WERI-Rb-1 (cell line): ENCODE measurements around the gene RHEB.
A peak's percentile ranks its signal among the peaks of the same experiment; 100 is the strongest.
"Not testable (repeated sequence)": the region's sequence is repeated elsewhere in the genome, so short reads cannot be mapped to it uniquely, and the experiment has no call there.

Experiments used
- DNase-seq: peaks from one replicate; pipeline ENCODE4 v3.0.0-alpha.2; 2020
- H3K27ac ChIP-seq: fragments of 250-450 bp; sonication (Bioruptor Pico); 2 replicates; pipeline ENCODE4 v1.5.1; 2020; ENCODE audit warnings: mild to moderate bottlenecking, moderate library complexity
- H3K27me3 ChIP-seq: fragments of 250-450 bp; sonication (Bioruptor Pico); 2 replicates; pipeline ENCODE4 v1.5.1; 2021; ENCODE audit warnings: mild to moderate bottlenecking, low read depth, moderate library complexity; ENCODE audit not compliant: insufficient read depth, severe bottlenecking
- H3K36me3 ChIP-seq: fragments of 250-450 bp; sonication (Bioruptor Pico); 2 replicates; pipeline ENCODE4 v1.5.1; 2020; ENCODE audit warnings: mild to moderate bottlenecking, moderate library complexity
- H3K4me3 ChIP-seq: 2 replicates; pipeline ENCODE4 v1.5.1; 2011; ENCODE audit warnings: low read depth, mild to moderate bottlenecking, control low read depth, low read length
- H3K9me3 ChIP-seq: fragments of 250-450 bp; sonication (Bioruptor Pico); 2 replicates; pipeline ENCODE4 v1.5.1; 2021; ENCODE audit warnings: mild to moderate bottlenecking, moderate library complexity; ENCODE audit not compliant: severe bottlenecking
- TF ChIP-seq, protein P1 (sequence below): IDR thresholded peaks from 2 replicates; pipeline ENCODE4 v1.5.1; 2011; ENCODE audit warnings: low read depth, mild to moderate bottlenecking, control low read depth, inconsistent platforms, low read length

RHEB gene

DNA sequence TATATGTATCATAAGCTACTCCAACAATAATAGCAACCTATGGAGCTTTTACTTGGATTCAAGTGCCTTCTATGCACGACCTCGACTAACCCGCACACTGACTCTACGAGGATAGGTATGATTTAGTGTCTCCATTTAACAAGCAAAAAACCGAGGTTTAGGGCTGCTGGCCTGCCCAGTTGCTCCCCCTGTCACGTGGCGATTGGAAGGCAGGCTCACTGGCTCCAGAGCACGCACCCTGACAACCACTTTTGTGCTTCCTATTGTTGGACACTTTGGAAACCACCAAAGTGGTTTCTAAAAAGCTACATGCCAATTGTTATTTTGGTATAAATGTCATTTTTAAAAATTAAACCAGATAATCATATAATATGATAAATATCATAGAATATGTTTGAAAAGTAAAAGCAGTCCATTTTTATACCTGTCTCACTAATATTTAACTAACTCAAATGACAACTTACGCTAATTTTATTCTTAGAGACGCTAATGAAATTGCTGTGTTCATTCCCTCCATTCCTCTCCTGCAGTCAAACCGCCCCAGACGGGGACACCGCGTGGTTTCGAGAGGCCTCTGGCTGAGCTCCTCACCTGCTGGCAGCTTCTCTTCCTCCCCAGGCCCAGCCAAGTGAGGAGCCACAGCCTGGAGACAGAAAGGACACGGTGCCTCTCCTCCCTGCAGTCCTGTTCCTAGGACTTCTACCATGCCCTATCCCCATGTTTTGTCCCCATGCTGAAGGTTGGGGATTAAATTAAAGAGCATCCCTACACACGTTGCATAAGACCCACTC lies 22.2 kb upstream of the RHEB start:
- Histone ChIP-seq H3K9me3 (no peaks in the 10 kb centered on the region), H3K4me3 (no peak overlapping the region), H3K27ac (no peak overlapping the region), H3K36me3 (no peaks in the 10 kb centered on the region), H3K27me3 (no peaks in the 10 kb centered on the region)
- TF ChIP-seq, protein P1, sequence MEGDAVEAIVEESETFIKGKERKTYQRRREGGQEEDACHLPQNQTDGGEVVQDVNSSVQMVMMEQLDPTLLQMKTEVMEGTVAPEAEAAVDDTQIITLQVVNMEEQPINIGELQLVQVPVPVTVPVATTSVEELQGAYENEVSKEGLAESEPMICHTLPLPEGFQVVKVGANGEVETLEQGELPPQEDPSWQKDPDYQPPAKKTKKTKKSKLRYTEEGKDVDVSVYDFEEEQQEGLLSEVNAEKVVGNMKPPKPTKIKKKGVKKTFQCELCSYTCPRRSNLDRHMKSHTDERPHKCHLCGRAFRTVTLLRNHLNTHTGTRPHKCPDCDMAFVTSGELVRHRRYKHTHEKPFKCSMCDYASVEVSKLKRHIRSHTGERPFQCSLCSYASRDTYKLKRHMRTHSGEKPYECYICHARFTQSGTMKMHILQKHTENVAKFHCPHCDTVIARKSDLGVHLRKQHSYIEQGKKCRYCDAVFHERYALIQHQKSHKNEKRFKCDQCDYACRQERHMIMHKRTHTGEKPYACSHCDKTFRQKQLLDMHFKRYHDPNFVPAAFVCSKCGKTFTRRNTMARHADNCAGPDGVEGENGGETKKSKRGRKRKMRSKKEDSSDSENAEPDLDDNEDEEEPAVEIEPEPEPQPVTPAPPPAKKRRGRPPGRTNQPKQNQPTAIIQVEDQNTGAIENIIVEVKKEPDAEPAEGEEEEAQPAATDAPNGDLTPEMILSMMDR, result no peak
- no peak for DNase-seq

DNA sequence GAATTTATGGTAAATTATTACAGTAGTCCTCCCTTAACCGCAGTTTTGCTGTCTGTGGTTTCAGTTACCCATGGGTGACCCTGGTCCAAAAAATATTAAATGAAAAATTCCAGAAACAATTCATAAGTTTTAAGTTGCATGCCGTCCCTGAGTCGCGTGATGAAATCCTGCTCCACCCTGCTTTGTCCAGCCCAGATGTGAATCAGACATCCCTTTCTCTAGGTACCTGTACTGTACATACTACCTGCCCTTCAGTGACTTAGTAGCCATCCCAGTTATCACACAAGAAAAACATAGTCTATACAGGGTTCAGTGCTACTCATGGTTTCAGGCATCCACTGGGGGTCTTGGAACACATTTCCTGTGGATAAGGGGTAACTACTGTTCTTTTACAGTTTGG lies 20.5 kb upstream of the RHEB start:
- no peaks in the 10 kb centered on the region for H3K9me3 ChIP-seq
- no peaks in the 10 kb centered on the region for H3K27me3 ChIP-seq
- no peak overlapping the region for H3K27ac ChIP-seq
- no peak for DNase-seq
- no peaks in the 10 kb centered on the region for H3K36me3 ChIP-seq
- TF ChIP-seq, protein P1, result no peak
- H3K4me3 ChIP-seq, result no peak overlapping the region

DNA sequence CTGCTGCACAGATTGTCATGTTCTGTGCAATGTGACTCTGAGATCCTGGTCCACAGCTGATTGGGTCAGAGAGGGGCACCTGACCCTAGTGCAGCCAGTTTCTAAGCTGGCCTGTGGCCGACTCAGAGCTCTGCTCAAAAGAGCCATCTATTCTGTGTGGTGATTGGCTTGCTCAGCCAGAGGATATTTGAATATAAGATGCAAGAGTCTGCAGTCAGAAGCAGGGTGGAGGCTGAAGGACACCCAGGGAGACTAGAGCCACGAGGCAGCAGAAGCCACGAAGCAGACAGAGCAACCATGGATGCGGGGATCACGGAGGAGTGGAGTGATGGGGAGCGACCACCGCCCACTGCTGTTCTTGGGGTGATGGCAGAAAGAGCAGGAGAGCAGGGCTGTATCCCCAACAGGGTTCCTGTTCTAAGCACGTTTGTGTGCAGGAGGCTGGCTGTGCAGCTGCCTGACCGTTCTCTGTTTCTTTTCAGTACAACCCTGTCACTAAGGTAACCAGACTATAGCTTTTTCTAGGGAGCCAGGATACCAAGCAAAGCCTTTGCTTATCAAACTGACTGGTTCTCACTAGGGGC lies 19.5 kb upstream of the RHEB start:
- H3K36me3 ChIP-seq, result no peaks in the 10 kb centered on the region

DNA sequence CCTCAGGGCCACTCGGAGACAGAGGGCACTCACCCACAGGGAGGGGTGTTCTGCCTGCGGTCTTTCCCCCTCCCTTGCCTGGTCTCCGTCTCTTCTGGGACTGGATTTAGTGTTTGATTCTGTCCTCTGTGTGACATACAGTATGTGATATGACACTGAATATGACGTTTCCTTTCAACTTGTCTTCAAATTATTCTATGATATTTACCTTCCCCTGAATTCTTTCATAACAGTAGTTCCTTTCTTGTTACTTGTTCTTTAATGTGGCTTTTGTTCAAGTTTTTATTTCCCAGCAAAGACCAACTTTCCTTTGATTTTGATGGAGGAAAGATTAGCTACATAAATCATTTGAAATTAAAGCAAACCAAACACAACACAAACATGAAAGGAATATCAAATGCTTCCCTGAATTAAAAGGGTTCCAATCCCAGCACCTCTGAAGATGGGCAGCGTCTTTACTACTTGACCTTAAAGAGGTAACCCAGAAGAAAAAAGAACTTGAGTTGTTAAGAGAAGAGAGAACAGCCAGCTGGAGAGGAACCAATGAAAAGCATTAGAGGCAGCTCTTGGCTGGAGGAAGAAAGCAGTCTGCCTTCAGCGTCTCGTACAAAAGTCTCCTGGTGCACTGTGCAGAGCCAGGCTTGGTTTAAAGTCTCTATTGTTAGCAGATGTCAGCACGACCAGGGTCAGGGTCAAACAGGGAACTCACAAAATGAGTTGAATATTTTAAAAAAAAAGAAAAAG lies 18.3 kb upstream of the RHEB start:
- H3K27me3 ChIP-seq, result no peaks in the 10 kb centered on the region
- H3K9me3 ChIP-seq, result no peaks in the 10 kb centered on the region
- H3K27ac ChIP-seq, result no peak overlapping the region
- TF ChIP-seq, protein P1, result no peak
- H3K4me3 ChIP-seq, result no peak overlapping the region
- DNase-seq, result no peak
- no peaks in the 10 kb centered on the region for H3K36me3 ChIP-seq

More for the DNA sequence above, 19.5 kb upstream of the RHEB start:
- TF ChIP-seq, protein P1, result no peak
- DNase-seq, result peak; percentile 21
- no peaks in the 10 kb centered on the region for H3K9me3 ChIP-seq
- no peak overlapping the region for H3K4me3 ChIP-seq
- no peaks in the 10 kb centered on the region for H3K27me3 ChIP-seq
- H3K27ac ChIP-seq, result no peak overlapping the region

DNA sequence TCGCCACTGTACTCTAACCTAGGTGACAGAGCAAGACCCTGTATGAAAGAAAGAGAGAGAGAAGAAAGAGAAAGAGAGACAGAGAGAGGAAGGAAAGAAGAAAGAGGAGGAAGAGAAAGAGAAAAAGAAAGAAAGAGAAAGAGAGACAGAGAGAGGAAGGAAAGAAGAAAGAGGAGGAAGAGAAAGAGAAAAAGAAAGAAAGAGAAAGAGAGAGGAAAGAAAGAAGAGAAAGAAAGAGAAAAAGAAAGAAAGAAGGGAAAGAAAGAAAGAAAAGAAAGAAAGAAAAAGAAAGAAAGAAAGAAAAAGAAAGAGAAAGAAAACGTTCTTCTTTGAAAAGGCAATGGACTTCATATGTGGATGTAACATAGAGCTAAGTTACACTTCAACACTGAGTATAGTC lies 16.5 kb upstream of the RHEB start:
- not testable (repeated sequence) for H3K27me3 ChIP-seq, H3K4me3 ChIP-seq, DNase-seq, H3K27ac ChIP-seq, H3K36me3 ChIP-seq, H3K9me3 ChIP-seq

DNA sequence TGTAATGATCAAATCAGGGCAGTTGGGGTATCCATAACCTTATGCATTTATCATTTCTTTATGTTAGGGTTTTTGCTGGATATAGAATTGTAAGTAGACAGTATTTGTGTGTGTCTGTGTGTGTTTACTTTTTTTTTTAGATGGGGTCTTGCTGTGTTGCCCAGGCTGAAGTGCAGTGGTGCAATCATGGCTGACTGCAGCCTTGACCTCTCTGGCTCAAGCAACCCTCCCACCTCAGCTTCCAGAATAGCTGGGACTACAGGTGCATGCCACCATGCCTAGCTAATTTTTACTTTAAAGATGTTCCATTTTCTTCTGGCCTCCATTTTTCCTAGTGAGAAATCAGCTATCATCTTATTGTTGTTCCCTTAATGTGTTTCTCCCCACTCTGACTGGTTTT lies 10.1 kb upstream of the RHEB start:
- TF ChIP-seq, protein P1, result no peak
- no peak overlapping the region for H3K27ac ChIP-seq
- no peaks in the 10 kb centered on the region for H3K36me3 ChIP-seq
- DNase-seq, result no peak
- no peak overlapping the region for H3K4me3 ChIP-seq
- H3K9me3 ChIP-seq, result peaks cover 9% of the 10 kb centered on the region
- no peaks in the 10 kb centered on the region for H3K27me3 ChIP-seq
